HEK293 (cell line): ENCODE data around the gene KICS2.
A peak's percentile ranks its signal among the peaks of the same experiment; 100 is the strongest.

Experiments
- GLI2 ChIP-seq: fragments of 450-650 bp; formaldehyde crosslinking; IDR thresholded peaks from 2 replicates; pipeline ENCODE4; 2017; ENCODE audit warnings: missing biosample characterization, missing genetic modification characterization, low read depth, borderline replicate concordance
- GLIS1 ChIP-seq: fragments of 450-650 bp; formaldehyde crosslinking; IDR thresholded peaks from 2 replicates; pipeline ENCODE4 v1.5.1; 2016; ENCODE audit warnings: missing biosample characterization, missing genetic modification characterization
- OVOL3 ChIP-seq: fragments of 450-650 bp; formaldehyde crosslinking; IDR thresholded peaks from 2 replicates; pipeline ENCODE4 v1.5.1; 2016; ENCODE audit warnings: missing biosample characterization, missing genetic modification characterization
- RBAK ChIP-seq: fragments of 450-650 bp; formaldehyde crosslinking; IDR thresholded peaks from 2 replicates; pipeline ENCODE4 v1.5.1; 2016; ENCODE audit warnings: missing biosample characterization, missing genetic modification characterization
- SP7 ChIP-seq: fragments of 450-650 bp; formaldehyde crosslinking; IDR thresholded peaks from 2 replicates; pipeline ENCODE4 v1.5.1; 2016; ENCODE audit warnings: missing biosample characterization, missing genetic modification characterization
- YY2 ChIP-seq: fragments of 450-650 bp; formaldehyde crosslinking; IDR thresholded peaks from 2 replicates; pipeline ENCODE4 v1.5.1; 2016; ENCODE audit warnings: missing biosample characterization, missing genetic modification characterization
- ZBTB48 ChIP-seq: fragments of 450-650 bp; formaldehyde crosslinking; IDR thresholded peaks from 2 replicates; pipeline ENCODE4 v1.5.1; 2016; ENCODE audit warnings: missing biosample characterization, missing genetic modification characterization
- ZNF155 ChIP-seq: fragments of 450-650 bp; formaldehyde crosslinking; IDR thresholded peaks from 2 replicates; pipeline ENCODE4 v1.5.1; 2016; ENCODE audit warnings: missing biosample characterization, missing genetic modification characterization
- ZNF169 ChIP-seq: fragments of 450-650 bp; formaldehyde crosslinking; IDR thresholded peaks from 2 replicates; pipeline ENCODE4 v1.5.1; 2016; ENCODE audit warnings: missing biosample characterization, missing genetic modification characterization
- ZNF184 ChIP-seq: fragments of 450-650 bp; IDR thresholded peaks from 2 replicates; pipeline ENCODE4 v1.5.1; 2018; ENCODE audit warnings: missing biosample characterization, mild to moderate bottlenecking, missing genetic modification characterization
- ZNF341 ChIP-seq: fragments of 450-650 bp; formaldehyde crosslinking; IDR thresholded peaks from 2 replicates; pipeline ENCODE4; 2016; ENCODE audit warnings: low read depth, missing biosample characterization, missing genetic modification characterization
- ZNF510 ChIP-seq: fragments of 450-650 bp; formaldehyde crosslinking; IDR thresholded peaks from 2 replicates; pipeline ENCODE4 v1.5.1; 2018; ENCODE audit warnings: mild to moderate bottlenecking, missing genetic modification characterization, missing biosample characterization; ENCODE audit not compliant: insufficient replicate concordance
- ZNF521 ChIP-seq: fragments of 450-650 bp; formaldehyde crosslinking; IDR thresholded peaks from 2 replicates; pipeline ENCODE4 v1.5.1; 2017; ENCODE audit warnings: missing biosample characterization, mild to moderate bottlenecking, missing genetic modification characterization
- ZNF560 ChIP-seq: fragments of 450-650 bp; formaldehyde crosslinking; IDR thresholded peaks from 2 replicates; pipeline ENCODE4 v1.5.1; 2017; ENCODE audit warnings: missing biosample characterization, missing genetic modification characterization, borderline replicate concordance
- ZNF610 ChIP-seq: fragments of 450-650 bp; formaldehyde crosslinking; IDR thresholded peaks from 2 replicates; pipeline ENCODE4 v1.5.1; 2016; ENCODE audit warnings: missing biosample characterization, missing genetic modification characterization, borderline replicate concordance
- ZNF776 ChIP-seq: fragments of 450-650 bp; formaldehyde crosslinking; IDR thresholded peaks from 2 replicates; pipeline ENCODE4 v1.5.0; 2017; ENCODE audit warnings: missing biosample characterization, missing genetic modification characterization, borderline replicate concordance
- ZNF785 ChIP-seq: fragments of 450-650 bp; formaldehyde crosslinking; IDR thresholded peaks from 2 replicates; pipeline ENCODE4 v1.5.1; 2016; ENCODE audit warnings: missing biosample characterization, missing genetic modification characterization
- ZSCAN16 ChIP-seq: fragments of 450-650 bp; formaldehyde crosslinking; IDR thresholded peaks from 2 replicates; pipeline ENCODE4 v1.5.1; 2016; ENCODE audit warnings: missing biosample characterization, missing genetic modification characterization
- ZSCAN30 ChIP-seq: fragments of 450-650 bp; IDR thresholded peaks from 2 replicates; pipeline ENCODE4 v1.5.1; 2018; ENCODE audit warnings: missing biosample characterization, mild to moderate bottlenecking, missing genetic modification characterization, moderate library complexity
- TF ChIP-seq, protein P1 (sequence below): fragments of 450-650 bp; formaldehyde crosslinking; IDR thresholded peaks from 2 replicates; pipeline ENCODE4 v1.5.1; 2016; ENCODE audit warnings: missing biosample characterization, missing genetic modification characterization, borderline replicate concordance
- TF ChIP-seq, protein P2 (sequence below): fragments of 450-650 bp; formaldehyde crosslinking; IDR thresholded peaks from 2 replicates; pipeline ENCODE4 v1.5.1; 2016; ENCODE audit warnings: missing biosample characterization, missing genetic modification characterization
- TF ChIP-seq, protein P3 (sequence below): fragments of 450-650 bp; formaldehyde crosslinking; IDR thresholded peaks from 2 replicates; pipeline ENCODE4 v1.5.1; 2016; ENCODE audit warnings: missing biosample characterization, missing genetic modification characterization
- TF ChIP-seq, protein P4 (sequence below): fragments of 450-650 bp; formaldehyde crosslinking; IDR thresholded peaks from 2 replicates; pipeline ENCODE4 v1.5.1; 2016; ENCODE audit warnings: missing biosample characterization, missing genetic modification characterization, borderline replicate concordance
- TF ChIP-seq, protein P5 (sequence below): sonication (generic); formaldehyde crosslinking; IDR thresholded peaks from 2 replicates; pipeline ENCODE4 v1.8.1; 2022; ENCODE audit warnings: mild to moderate bottlenecking, moderate library complexity, missing genetic modification reagents

Gene KICS2

DNA sequence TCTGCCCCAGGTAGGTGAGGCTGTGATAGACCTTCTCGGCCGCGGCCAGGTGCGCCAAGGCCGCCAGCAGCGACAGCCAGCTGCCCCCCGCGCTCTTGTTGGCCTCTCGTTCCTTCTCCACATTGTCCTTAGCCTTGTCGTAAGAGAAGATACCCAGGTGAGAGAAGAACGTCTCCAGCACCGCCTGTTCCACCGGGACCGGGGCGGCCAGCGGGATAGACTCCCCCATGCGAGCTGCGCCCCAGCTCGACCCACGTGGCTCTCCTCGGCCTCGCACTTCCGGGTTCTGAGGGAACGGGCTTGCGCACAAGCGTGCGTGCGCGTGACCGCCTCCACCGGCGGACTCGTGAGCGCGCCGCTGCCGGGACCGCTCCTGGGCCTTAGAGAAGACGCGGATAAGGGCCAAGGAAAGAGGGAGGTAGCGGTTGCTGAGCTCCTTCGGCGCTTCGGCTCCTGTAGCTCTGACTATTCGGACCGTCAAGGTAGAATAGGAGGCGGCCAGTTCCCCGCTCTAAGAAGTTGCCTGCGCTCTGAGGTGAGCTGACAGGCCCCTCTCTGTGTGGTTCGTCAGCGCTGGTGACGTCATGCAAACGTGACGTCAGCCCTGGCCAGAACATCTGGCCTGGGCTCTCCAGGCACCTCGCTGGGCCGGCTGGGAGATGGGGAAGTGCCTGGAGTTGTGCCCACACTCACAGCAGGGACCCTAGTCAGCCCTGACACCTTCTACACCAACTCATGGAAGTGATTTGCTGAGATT is at the start of gene KICS2 (continued):
- TF ChIP-seq, protein P1, sequence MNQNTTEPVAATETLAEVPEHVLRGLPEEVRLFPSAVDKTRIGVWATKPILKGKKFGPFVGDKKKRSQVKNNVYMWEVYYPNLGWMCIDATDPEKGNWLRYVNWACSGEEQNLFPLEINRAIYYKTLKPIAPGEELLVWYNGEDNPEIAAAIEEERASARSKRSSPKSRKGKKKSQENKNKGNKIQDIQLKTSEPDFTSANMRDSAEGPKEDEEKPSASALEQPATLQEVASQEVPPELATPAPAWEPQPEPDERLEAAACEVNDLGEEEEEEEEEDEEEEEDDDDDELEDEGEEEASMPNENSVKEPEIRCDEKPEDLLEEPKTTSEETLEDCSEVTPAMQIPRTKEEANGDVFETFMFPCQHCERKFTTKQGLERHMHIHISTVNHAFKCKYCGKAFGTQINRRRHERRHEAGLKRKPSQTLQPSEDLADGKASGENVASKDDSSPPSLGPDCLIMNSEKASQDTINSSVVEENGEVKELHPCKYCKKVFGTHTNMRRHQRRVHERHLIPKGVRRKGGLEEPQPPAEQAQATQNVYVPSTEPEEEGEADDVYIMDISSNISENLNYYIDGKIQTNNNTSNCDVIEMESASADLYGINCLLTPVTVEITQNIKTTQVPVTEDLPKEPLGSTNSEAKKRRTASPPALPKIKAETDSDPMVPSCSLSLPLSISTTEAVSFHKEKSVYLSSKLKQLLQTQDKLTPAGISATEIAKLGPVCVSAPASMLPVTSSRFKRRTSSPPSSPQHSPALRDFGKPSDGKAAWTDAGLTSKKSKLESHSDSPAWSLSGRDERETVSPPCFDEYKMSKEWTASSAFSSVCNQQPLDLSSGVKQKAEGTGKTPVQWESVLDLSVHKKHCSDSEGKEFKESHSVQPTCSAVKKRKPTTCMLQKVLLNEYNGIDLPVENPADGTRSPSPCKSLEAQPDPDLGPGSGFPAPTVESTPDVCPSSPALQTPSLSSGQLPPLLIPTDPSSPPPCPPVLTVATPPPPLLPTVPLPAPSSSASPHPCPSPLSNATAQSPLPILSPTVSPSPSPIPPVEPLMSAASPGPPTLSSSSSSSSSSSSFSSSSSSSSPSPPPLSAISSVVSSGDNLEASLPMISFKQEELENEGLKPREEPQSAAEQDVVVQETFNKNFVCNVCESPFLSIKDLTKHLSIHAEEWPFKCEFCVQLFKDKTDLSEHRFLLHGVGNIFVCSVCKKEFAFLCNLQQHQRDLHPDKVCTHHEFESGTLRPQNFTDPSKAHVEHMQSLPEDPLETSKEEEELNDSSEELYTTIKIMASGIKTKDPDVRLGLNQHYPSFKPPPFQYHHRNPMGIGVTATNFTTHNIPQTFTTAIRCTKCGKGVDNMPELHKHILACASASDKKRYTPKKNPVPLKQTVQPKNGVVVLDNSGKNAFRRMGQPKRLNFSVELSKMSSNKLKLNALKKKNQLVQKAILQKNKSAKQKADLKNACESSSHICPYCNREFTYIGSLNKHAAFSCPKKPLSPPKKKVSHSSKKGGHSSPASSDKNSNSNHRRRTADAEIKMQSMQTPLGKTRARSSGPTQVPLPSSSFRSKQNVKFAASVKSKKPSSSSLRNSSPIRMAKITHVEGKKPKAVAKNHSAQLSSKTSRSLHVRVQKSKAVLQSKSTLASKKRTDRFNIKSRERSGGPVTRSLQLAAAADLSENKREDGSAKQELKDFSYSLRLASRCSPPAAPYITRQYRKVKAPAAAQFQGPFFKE (tag by site-specific recombination) = no peak
- TF ChIP-seq GLI2 (tag by site-specific recombination) = no peak
- peak; percentile 79 for TF ChIP-seq ZNF184
- TF ChIP-seq ZNF521 (tag by site-specific recombination) = no peak
- no peak for TF ChIP-seq ZNF776 (tag by site-specific recombination)
- peak; percentile 58 for TF ChIP-seq ZBTB48 (tag by site-specific recombination)
- TF ChIP-seq ZSCAN16 = no peak
- TF ChIP-seq ZNF510 (tag by site-specific recombination) = no peak
- peak; percentile 57 for TF ChIP-seq ZSCAN30 (tag by site-specific recombination)
- no peak for TF ChIP-seq ZNF155 (tag by site-specific recombination)
- TF ChIP-seq OVOL3 (tag by site-specific recombination) = no peak
- TF ChIP-seq, protein P2, sequence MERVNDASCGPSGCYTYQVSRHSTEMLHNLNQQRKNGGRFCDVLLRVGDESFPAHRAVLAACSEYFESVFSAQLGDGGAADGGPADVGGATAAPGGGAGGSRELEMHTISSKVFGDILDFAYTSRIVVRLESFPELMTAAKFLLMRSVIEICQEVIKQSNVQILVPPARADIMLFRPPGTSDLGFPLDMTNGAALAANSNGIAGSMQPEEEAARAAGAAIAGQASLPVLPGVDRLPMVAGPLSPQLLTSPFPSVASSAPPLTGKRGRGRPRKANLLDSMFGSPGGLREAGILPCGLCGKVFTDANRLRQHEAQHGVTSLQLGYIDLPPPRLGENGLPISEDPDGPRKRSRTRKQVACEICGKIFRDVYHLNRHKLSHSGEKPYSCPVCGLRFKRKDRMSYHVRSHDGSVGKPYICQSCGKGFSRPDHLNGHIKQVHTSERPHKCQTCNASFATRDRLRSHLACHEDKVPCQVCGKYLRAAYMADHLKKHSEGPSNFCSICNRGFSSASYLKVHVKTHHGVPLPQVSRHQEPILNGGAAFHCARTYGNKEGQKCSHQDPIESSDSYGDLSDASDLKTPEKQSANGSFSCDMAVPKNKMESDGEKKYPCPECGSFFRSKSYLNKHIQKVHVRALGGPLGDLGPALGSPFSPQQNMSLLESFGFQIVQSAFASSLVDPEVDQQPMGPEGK (tag by site-specific recombination) = peak; percentile 80
- TF ChIP-seq ZNF560 (tag by site-specific recombination) = no peak
- peak; percentile 83 for TF ChIP-seq SP7 (tag by site-specific recombination)
- TF ChIP-seq ZNF610 (tag by site-specific recombination) = peak; percentile 62; the same call in 1 of the 2 replicates
- TF ChIP-seq, protein P3, sequence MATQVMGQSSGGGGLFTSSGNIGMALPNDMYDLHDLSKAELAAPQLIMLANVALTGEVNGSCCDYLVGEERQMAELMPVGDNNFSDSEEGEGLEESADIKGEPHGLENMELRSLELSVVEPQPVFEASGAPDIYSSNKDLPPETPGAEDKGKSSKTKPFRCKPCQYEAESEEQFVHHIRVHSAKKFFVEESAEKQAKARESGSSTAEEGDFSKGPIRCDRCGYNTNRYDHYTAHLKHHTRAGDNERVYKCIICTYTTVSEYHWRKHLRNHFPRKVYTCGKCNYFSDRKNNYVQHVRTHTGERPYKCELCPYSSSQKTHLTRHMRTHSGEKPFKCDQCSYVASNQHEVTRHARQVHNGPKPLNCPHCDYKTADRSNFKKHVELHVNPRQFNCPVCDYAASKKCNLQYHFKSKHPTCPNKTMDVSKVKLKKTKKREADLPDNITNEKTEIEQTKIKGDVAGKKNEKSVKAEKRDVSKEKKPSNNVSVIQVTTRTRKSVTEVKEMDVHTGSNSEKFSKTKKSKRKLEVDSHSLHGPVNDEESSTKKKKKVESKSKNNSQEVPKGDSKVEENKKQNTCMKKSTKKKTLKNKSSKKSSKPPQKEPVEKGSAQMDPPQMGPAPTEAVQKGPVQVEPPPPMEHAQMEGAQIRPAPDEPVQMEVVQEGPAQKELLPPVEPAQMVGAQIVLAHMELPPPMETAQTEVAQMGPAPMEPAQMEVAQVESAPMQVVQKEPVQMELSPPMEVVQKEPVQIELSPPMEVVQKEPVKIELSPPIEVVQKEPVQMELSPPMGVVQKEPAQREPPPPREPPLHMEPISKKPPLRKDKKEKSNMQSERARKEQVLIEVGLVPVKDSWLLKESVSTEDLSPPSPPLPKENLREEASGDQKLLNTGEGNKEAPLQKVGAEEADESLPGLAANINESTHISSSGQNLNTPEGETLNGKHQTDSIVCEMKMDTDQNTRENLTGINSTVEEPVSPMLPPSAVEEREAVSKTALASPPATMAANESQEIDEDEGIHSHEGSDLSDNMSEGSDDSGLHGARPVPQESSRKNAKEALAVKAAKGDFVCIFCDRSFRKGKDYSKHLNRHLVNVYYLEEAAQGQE (tag by site-specific recombination) = peak; percentile 10; the same call in 1 of the 2 replicates
- TF ChIP-seq, protein P4, sequence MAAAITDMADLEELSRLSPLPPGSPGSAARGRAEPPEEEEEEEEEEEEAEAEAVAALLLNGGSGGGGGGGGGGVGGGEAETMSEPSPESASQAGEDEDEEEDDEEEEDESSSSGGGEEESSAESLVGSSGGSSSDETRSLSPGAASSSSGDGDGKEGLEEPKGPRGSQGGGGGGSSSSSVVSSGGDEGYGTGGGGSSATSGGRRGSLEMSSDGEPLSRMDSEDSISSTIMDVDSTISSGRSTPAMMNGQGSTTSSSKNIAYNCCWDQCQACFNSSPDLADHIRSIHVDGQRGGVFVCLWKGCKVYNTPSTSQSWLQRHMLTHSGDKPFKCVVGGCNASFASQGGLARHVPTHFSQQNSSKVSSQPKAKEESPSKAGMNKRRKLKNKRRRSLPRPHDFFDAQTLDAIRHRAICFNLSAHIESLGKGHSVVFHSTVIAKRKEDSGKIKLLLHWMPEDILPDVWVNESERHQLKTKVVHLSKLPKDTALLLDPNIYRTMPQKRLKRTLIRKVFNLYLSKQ (tag by site-specific recombination) = no peak
- TF ChIP-seq RBAK (tag by site-specific recombination) = peak; percentile 50; the same call in 1 of the 2 replicates
- TF ChIP-seq ZNF341 (tag by site-specific recombination) = peak; percentile 78; the same call in 1 of the 2 replicates
- no peak; the same call in none of the 2 replicates for TF ChIP-seq GLIS1
- TF ChIP-seq, protein P5, sequence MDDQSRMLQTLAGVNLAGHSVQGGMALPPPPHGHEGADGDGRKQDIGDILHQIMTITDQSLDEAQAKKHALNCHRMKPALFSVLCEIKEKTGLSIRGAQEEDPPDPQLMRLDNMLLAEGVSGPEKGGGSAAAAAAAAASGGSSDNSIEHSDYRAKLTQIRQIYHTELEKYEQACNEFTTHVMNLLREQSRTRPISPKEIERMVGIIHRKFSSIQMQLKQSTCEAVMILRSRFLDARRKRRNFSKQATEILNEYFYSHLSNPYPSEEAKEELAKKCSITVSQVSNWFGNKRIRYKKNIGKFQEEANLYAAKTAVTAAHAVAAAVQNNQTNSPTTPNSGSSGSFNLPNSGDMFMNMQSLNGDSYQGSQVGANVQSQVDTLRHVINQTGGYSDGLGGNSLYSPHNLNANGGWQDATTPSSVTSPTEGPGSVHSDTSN (CRISPR knock-in tag) = 0 out of 2 replicates have a peak, but pooled peaks have one; percentile 36
- TF ChIP-seq ZNF785 = no peak
- TF ChIP-seq ZNF169 = no peak
- TF ChIP-seq YY2 = no peak
